Measurements from ENCODE around the gene PTTG1. TPM values are rescaled to one million over a fixed set of nuclear protein-coding genes. Genes with fewer than 3 reads are reported as not detected.

PTTG1 gene
- polyA plus RNA-seq, 1 experiment: 67.4 TPM

DNA sequence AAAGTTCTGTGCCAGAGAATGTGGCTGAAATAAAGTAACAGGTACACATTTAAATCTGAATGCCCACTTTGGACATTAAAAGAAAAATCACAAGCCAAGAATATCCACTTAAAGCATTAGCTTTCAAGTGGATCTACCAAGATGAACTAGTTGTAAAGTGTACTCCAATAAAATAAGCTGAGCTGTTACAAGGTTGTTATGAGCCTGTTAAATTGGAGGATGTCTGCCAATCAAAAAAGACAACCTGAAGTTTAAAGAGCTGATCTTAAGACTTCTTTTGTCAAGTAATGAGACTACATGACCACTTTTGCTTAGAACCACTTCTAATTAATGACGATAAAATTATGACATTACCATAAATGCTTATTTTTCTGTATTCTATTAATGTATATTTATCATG, 24.2 kb upstream of the PTTG1 start:
- no peak for DNase-seq (ENCODE audit: low read depth, low spot score)
- ChIA-PET POLR2A (no interaction called here), CTCF (interaction anchor here (1.4 to 10.4 kb wide), 2 partner anchors 377 to 953 kb away, joined by 3 to 180 read pairs; no protein-coding TSS in a partner anchor)
- H3K9me3 ChIP-seq (ENCODE audit: control insufficient read depth, insufficient read depth, low read length): no peaks in the 10 kb centered on the region
- H3K27ac ChIP-seq (ENCODE audit: low read depth, low read length): no peak overlapping the region
- H3K4me3 ChIP-seq (ENCODE audit: low read depth, low read length): no peak overlapping the region
- TF ChIP-seq, protein P1, sequence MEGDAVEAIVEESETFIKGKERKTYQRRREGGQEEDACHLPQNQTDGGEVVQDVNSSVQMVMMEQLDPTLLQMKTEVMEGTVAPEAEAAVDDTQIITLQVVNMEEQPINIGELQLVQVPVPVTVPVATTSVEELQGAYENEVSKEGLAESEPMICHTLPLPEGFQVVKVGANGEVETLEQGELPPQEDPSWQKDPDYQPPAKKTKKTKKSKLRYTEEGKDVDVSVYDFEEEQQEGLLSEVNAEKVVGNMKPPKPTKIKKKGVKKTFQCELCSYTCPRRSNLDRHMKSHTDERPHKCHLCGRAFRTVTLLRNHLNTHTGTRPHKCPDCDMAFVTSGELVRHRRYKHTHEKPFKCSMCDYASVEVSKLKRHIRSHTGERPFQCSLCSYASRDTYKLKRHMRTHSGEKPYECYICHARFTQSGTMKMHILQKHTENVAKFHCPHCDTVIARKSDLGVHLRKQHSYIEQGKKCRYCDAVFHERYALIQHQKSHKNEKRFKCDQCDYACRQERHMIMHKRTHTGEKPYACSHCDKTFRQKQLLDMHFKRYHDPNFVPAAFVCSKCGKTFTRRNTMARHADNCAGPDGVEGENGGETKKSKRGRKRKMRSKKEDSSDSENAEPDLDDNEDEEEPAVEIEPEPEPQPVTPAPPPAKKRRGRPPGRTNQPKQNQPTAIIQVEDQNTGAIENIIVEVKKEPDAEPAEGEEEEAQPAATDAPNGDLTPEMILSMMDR (IDR thresholded peaks at IDR 0.05; ENCODE audit: low read depth, low read length): no peak
- no peaks in the 10 kb centered on the region for H3K27me3 ChIP-seq (ENCODE audit: control insufficient read depth, insufficient read depth, low read length)

GRCh38 chr5:160398806-160399205, 22.8 kb upstream of the PTTG1 start:
- Histone ChIP-seq H3K27ac (ENCODE audit: low read depth, low read length) (no peak overlapping the region), H3K9me3 (ENCODE audit: control insufficient read depth, insufficient read depth, low read length) (no peaks in the 10 kb centered on the region), H3K27me3 (ENCODE audit: control insufficient read depth, insufficient read depth, low read length) (no peaks in the 10 kb centered on the region), H3K4me3 (ENCODE audit: low read depth, low read length) (peak overlapping the region; percentile 73)
- CTCF ChIA-PET: interaction anchor here (1.4 to 3.9 kb wide), 2 partner anchors 41 to 377 kb away, joined by 4 to 20 read pairs; no protein-coding TSS in a partner anchor
- DNase-seq (ENCODE audit: low read depth, low spot score): no peak
- POLR2A ChIA-PET: interaction anchor here (0.7 kb wide), 1 partner anchor 25 kb away, joined by 3 read pairs; no protein-coding TSS in a partner anchor
- TF ChIP-seq, protein P1 (IDR thresholded peaks at IDR 0.05; ENCODE audit: low read depth, low read length): no peak

- no peaks in the 10 kb centered on the region for H3K27me3 ChIP-seq (ENCODE audit: control insufficient read depth, insufficient read depth, low read length)
- ChIA-PET CTCF (interaction anchor here (0.9 to 3.9 kb wide), 4 partner anchors 8 to 378 kb away, joined by 3 to 25 read pairs (median 12); no protein-coding TSS in a partner anchor), POLR2A (interaction anchor here (0.5 to 2.3 kb wide), 11 partner anchors 10 to 1066 kb away, joined by 3 to 10 read pairs (median 3); partner anchors contain the start of genes C1QTNF2, PTTG1 and SLU7)
- peak within 1 kb of the TSS; percentile 73 for H3K4me3 ChIP-seq (ENCODE audit: low read depth, low read length)
- H3K27ac ChIP-seq (ENCODE audit: low read depth, low read length): peak within 1 kb of the TSS; percentile 92
- DNase-seq (ENCODE audit: low read depth, low spot score): peak; percentile 90
- H3K9me3 ChIP-seq (ENCODE audit: control insufficient read depth, insufficient read depth, low read length): no peaks in the 10 kb centered on the region
- TF ChIP-seq, protein P1 (IDR thresholded peaks at IDR 0.05; ENCODE audit: low read depth, low read length): no peak
Measured at GRCh38 chr5:160399402-160400353, 22.0 kb upstream of the PTTG1 start, which contains the start of gene FAM200C. Gene FAM200C, minus strand, starts transcription at chr5:160400054. Its CDS starts 4,564 bp downstream, at chr5:160395490.

DNA sequence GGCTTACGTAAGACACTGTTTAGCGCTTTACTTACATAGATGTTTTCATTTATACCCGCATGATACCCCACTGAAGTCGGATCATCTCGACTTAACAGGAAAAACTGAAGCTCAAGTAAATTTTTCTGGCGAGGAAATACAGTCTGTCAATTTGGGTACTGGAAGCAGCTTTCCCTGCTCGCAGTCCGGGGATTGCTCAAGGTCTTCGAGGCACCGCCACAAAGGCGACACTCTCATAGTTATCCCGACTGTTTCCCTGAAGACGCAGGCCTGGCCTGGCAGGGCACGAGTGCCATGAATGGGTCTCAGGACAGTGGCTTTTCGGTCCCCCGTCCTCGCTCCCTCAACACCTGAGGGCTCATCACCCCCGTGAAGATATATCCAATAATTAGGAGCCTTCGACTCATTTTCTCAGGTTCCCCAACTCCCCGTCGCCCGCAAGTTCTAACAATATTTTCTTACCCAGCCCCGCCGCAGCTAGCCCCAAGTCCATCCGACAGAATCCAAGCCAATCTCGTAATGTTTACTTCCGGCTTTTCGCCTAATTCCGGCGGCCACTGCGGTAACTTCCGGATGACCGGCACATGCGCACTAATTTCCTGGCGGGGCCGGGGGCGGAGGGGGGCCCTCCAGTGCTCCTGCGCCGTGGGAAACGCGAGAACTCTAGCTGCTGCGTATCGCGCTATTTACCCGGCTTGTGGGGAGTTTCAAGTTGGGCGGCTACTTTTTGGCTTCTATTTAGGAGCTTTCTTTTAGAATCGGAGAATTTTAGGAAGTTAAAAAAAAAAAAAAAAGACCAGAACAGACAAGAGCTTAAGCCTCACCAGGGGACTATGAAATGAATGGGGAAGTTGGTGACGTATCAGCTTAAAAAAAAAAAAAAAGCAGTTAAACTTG, 2.8 kb upstream of the PTTG1 start, which contains the start of gene SLU7:
Gene SLU7 (minus strand): TSS at position 521 of the 897 bp plus-strand sequence. CDS start 3,787 bp downstream, outside the sequence.
- peak; percentile 92 for DNase-seq (ENCODE audit: low read depth, low spot score)
- TF ChIP-seq, protein P1 (IDR thresholded peaks at IDR 0.05; ENCODE audit: low read depth, low read length): no peak
- peak within 1 kb of the TSS; percentile 99 for H3K4me3 ChIP-seq (ENCODE audit: low read depth, low read length)
- H3K27me3 ChIP-seq (ENCODE audit: control insufficient read depth, insufficient read depth, low read length): no peaks in the 10 kb centered on the region
- H3K9me3 ChIP-seq (ENCODE audit: control insufficient read depth, insufficient read depth, low read length): no peaks in the 10 kb centered on the region
- POLR2A ChIA-PET: interaction anchor here (0.5 to 1.0 kb wide), 5 partner anchors 8 to 600 kb away, joined by 3 to 5 read pairs (median 3); partner anchors contain the start of gene FAM200C
- peak within 1 kb of the TSS; percentile 58 for H3K27ac ChIP-seq (ENCODE audit: low read depth, low read length)
- CTCF ChIA-PET: interaction anchor here (0.6 to 3.1 kb wide), 6 partner anchors 15 to 461 kb away, joined by 3 to 16 read pairs (median 3); no protein-coding TSS in a partner anchor
